Pancreas (tissue), 10 donors: ENCODE measurements around the gene ARHGAP26. TPM values are rescaled to one million over a fixed set of nuclear protein-coding genes. Genes with fewer than 3 reads are reported as not detected.

Experiments used
- ATAC-seq, 4 donors: fragments of 200-7000 bp; cut with Tn5 transposase; one replicate each; pipeline versions ENCODE4 v1.8.0 to v1.9.1; 2020; ENCODE audit warnings: mild to moderate bottlenecking in 4 of 4, moderate library complexity in 4 of 4
- DNase-seq, 6 donors: peaks; one replicate each; pipeline ENCODE4 v3.0.0-alpha.2; 2020
- FAIRE-seq: peaks from 2 replicates; lab custom pipeline; 2012; peaks lifted over from hg19 to GRCh38; lab: Jason Lieb, UNC
- H3K27ac ChIP-seq, 4 donors: fragments of 200-600 bp; sonication (generic); 1 replicate in 3 of 4; 2 replicates in 1 of 4; pipeline versions ENCODE4 v1.5.0 to v1.8.0; 2020
- H3K27me3 ChIP-seq, 4 donors: fragments of 200-600 bp; one replicate each; pipeline ENCODE4 v1.8.0; 2021
- H3K36me3 ChIP-seq, 3 donors: fragments of 200-600 bp; sonication (generic) in 1 of 3; one replicate each; pipeline versions ENCODE4 v1.5.0 to v1.8.0; 2020 to 2021
- H3K4me1 ChIP-seq, 3 donors: fragments of 200-600 bp; one replicate each; pipeline ENCODE4 v1.8.0; 2021
- H3K4me3 ChIP-seq, 4 donors: fragments of 200-600 bp; sonication (generic) in 2 of 4; one replicate each; pipeline versions ENCODE4 v1.5.0 to v1.8.0; 2020 to 2021
- H3K9me3 ChIP-seq, 4 donors: fragments of 200-600 bp; one replicate each; pipeline ENCODE4 v1.8.0; 2021
- CTCF ChIP-seq, 4 donors: fragments of 200-600 bp; sonication (generic) in 3 of 4; IDR thresholded peaks; one replicate each; pipeline versions ENCODE4 v1.5.0 to v1.8.0; 2021; ENCODE audit warnings: antibody characterized with exemption in 4 of 4
- WGBS, 2 donors: extraction: QIAGEN DNeasy Blood & Tissue Kit; methylation state at CpG; one replicate each; pipeline ENCODE4 v1.1.7; 2013; 5-methylcytosine and 5-hydroxymethylcytosine counted together
- intact Hi-C, 3 donors: fragments of 100-400 bp; cut with DNase I; formaldehyde crosslinking; loops; one replicate each; pipeline versions ENCODE4 v1.11.1 to v1.14.2; 2022
- polyA plus RNA-seq, 2 donors: library from polyadenylated mRNA; stranded (reverse); fragments of 200-250 nt; gene quantifications; one replicate each; pipeline ENCODE4 v1.2.3, GENCODE V29; 2013
- total RNA-seq, 6 donors: library from RNA; stranded (reverse); fragmentation: NEBNext Ultra II Directional in 4 of 6; extraction: Animal tissue kit (Norgen Biotek cat#: 25700) in 4 of 6; gene quantifications; one replicate each; pipeline versions ENCODE4 v1.2.1 to v1.2.4, GENCODE V29; 2021 to 2023
- donor health status: healthy with polysubstance abuse.
- donor health status: DM: no; HTN: no; CAD: no; lungs with moderate emphysema.
- donor health status: DM: no; HTN: no; CAD: no.
- donor health status: control.
- donor health status: control.
- donor health status: Bipolar disorder and iron deficiency.
- donor health status: DM: yes; HTN: yes; CAD: no.
- donor health status: DM: no; HTN: no; CAD: no.
- donor health status: DM: no; HTN: no; CAD: no.
- donor health status: DM: yes; HTN: yes; CAD: no.

The ARHGAP26 gene
- total and polyA plus RNA-seq, 8 donors = 3.0 to 28.1 (median 10.3) TPM

- Histone ChIP-seq H3K27me3 (no peaks in the 10 kb centered on the region), H3K27ac (peak overlapping the region; percentile 9 to 81 (median 42)), H3K9me3 (no peaks in the 10 kb centered on the region), H3K4me1 (peaks cover 31 to 72% (median 70%) of the 10 kb centered on the region in 3 donors), H3K36me3 (no peaks in the 10 kb centered on the region), H3K4me3 (no peak overlapping the region)
- intact Hi-C loops = loop anchor here in 1 of 3 donors (10.0 kb wide), 1 partner anchor 117 kb away; no protein-coding TSS in a partner anchor
- ATAC-seq (no peak), FAIRE-seq (no peak), DNase-seq (no peak)
- 62 to 65% methylated on average over 3 of the region's 3 CpGs for WGBS, 2 donors
- TF ChIP-seq CTCF (IDR thresholded peaks at IDR 0.05) = no peak
Observed at GRCh38 chr5:142872217-142872616, 102.0 kb downstream of the ARHGAP26 start.

GRCh38 chr5:142872795-142873194 lies 102.6 kb downstream of the ARHGAP26 start:
- peak; percentile 39 to 74 (median 66) for ATAC-seq

GRCh38 chr5:142873831-142874230 lies 103.7 kb downstream of the ARHGAP26 start:
- ATAC-seq (no peak), DNase-seq (peak in 1 of 6 donors; percentile 20), FAIRE-seq (no peak)
- no peaks in the 10 kb centered on the region for H3K36me3 ChIP-seq
- peaks cover 27 to 71% (median 62%) of the 10 kb centered on the region in 3 donors for H3K4me1 ChIP-seq
- peak overlapping the region in 3 of 4 donors; percentile 49 to 62 (median 53) for H3K27ac ChIP-seq
- H3K4me3 ChIP-seq = no peak overlapping the region
- TF ChIP-seq CTCF (IDR thresholded peaks at IDR 0.05) = no peak
- 60 to 76% methylated on average over 5 of the region's 5 CpGs for WGBS, 2 donors
- H3K9me3 ChIP-seq = no peaks in the 10 kb centered on the region
- H3K27me3 ChIP-seq = no peaks in the 10 kb centered on the region
- intact Hi-C loops = loop anchor here in 1 of 3 donors (10.0 kb wide), 1 partner anchor 119 kb away; no protein-coding TSS in a partner anchor

More at GRCh38 chr5:142872795-142873194, 102.6 kb downstream of the ARHGAP26 start:
- DNase-seq (peak; percentile 60 to 75 (median 68)), FAIRE-seq (no peak)
- intact Hi-C loops = loop anchor here in 1 of 3 donors (10.0 kb wide), 1 partner anchor 118 kb away; no protein-coding TSS in a partner anchor
- 28 to 36% methylated on average over 3 of the region's 3 CpGs for WGBS, 2 donors
- H3K4me1 ChIP-seq = peaks cover 27 to 66% (median 64%) of the 10 kb centered on the region in 3 donors
- H3K9me3 ChIP-seq = no peaks in the 10 kb centered on the region
- no peaks in the 10 kb centered on the region for H3K27me3 ChIP-seq
- no peak overlapping the region for H3K4me3 ChIP-seq
- no peak for TF ChIP-seq CTCF (IDR thresholded peaks at IDR 0.05)
- H3K27ac ChIP-seq = peak overlapping the region in 3 of 4 donors; percentile 9 to 81 (median 62)
- no peaks in the 10 kb centered on the region for H3K36me3 ChIP-seq

- peaks cover 27 to 66% (median 58%) of the 10 kb centered on the region in 3 donors for H3K4me1 ChIP-seq
- H3K4me3 ChIP-seq = no peak overlapping the region
- intact Hi-C loops = loop anchor here in 1 of 3 donors (10.0 kb wide), 1 partner anchor 120 kb away; no protein-coding TSS in a partner anchor
- H3K36me3 ChIP-seq = no peaks in the 10 kb centered on the region
- ATAC-seq = peak; percentile 75 to 84 (median 81)
- TF ChIP-seq CTCF (IDR thresholded peaks at IDR 0.05) = no peak
- DNase-seq = peak; percentile 90 to 98 (median 97)
- WGBS, 2 donors = 10 to 16% methylated on average over 7 of the region's 7 CpGs
- no peaks in the 10 kb centered on the region for H3K27me3 ChIP-seq
- no peak for FAIRE-seq
- H3K9me3 ChIP-seq = no peaks in the 10 kb centered on the region
- H3K27ac ChIP-seq = peak overlapping the region; percentile 49 to 62 (median 54)
Observed at GRCh38 chr5:142874540-142874939, 104.4 kb downstream of the ARHGAP26 start.

GRCh38 chr5:142875936-142876335 lies 105.8 kb downstream of the ARHGAP26 start:
- H3K27ac ChIP-seq = no peak overlapping the region
- no peaks in the 10 kb centered on the region for H3K9me3 ChIP-seq
- H3K4me1 ChIP-seq = peaks cover 27 to 52% (median 44%) of the 10 kb centered on the region in 3 donors
- intact Hi-C loops = loop anchor here in 1 of 3 donors (10.0 kb wide), 1 partner anchor 121 kb away; no protein-coding TSS in a partner anchor
- ATAC-seq (no peak), DNase-seq (no peak), FAIRE-seq (no peak)
- no peak overlapping the region for H3K4me3 ChIP-seq
- no peaks in the 10 kb centered on the region for H3K27me3 ChIP-seq
- WGBS, 2 donors = 91 to 96% methylated on average over 3 of the region's 3 CpGs
- no peak for TF ChIP-seq CTCF (IDR thresholded peaks at IDR 0.05)
- H3K36me3 ChIP-seq = no peaks in the 10 kb centered on the region
